OCI-LY1 (cell line): ENCODE data around the gene DIAPH3.

ENCODE experiments used
- EZH2 ChIP-seq: fragments of 200-600 bp; sonication (generic), shearing (Covaris generic); IDR thresholded peaks from 2 replicates; pipeline ENCODE4 v1.8.0; 2017; ENCODE audit warnings: borderline replicate concordance, mixed run types, mild to moderate bottlenecking, antibody characterized with exemption, low read length, moderate library complexity, mixed read lengths
- TF ChIP-seq, protein P1 (sequence below): fragments of 200-600 bp; sonication (generic), shearing (Covaris generic); IDR thresholded peaks from 2 replicates; pipeline ENCODE4 v1.5.1; 2017; ENCODE audit warnings: mild to moderate bottlenecking, antibody characterized with exemption, low read length, moderate library complexity, mixed read lengths

DNA sequence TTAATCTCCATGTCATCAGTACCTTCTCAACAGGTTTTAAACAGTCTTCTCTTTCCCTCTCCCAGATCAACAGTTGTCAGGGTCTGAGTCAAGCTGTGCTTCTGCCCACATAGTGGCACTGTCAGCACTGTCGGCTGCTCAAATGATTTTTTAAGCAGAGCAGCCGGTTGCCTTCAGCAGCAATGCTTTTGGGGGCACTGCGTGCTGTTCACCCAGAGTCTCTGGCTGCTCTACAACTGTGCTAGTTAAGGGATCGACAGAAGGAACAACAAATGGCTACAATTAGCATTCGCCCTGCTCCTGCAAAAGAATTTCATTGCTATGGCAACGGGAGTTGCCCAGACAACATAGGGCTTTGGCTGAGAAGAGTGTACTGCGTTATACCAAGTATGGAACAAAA, 412.9 kb downstream of the DIAPH3 start:
- TF ChIP-seq, protein P1, sequence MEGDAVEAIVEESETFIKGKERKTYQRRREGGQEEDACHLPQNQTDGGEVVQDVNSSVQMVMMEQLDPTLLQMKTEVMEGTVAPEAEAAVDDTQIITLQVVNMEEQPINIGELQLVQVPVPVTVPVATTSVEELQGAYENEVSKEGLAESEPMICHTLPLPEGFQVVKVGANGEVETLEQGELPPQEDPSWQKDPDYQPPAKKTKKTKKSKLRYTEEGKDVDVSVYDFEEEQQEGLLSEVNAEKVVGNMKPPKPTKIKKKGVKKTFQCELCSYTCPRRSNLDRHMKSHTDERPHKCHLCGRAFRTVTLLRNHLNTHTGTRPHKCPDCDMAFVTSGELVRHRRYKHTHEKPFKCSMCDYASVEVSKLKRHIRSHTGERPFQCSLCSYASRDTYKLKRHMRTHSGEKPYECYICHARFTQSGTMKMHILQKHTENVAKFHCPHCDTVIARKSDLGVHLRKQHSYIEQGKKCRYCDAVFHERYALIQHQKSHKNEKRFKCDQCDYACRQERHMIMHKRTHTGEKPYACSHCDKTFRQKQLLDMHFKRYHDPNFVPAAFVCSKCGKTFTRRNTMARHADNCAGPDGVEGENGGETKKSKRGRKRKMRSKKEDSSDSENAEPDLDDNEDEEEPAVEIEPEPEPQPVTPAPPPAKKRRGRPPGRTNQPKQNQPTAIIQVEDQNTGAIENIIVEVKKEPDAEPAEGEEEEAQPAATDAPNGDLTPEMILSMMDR = no peak
- no peak for TF ChIP-seq EZH2
